Esophagus squamous epithelium (tissue), 4 donors: ENCODE results near the gene ERO1B.

ENCODE experiments used
- POLR2A ChIP-seq, 4 donors: fragments of 450-650 bp; IDR thresholded peaks; one replicate each; pipeline ENCODE4 v1.6.1; 2017; ENCODE audit warnings: antibody characterized with exemption in 4 of 4, mild to moderate bottlenecking in 4 of 4, moderate library complexity in 3 of 4
- TF ChIP-seq, protein P1 (sequence below), 6 experiments: fragments of 450-650 bp in 4 of 6; fragments of 200-600 bp in 2 of 6; sonication (generic) in 2 of 6; IDR thresholded peaks; one replicate each; pipeline ENCODE4 v1.5.1; 2016 to 2019; ENCODE audit warnings: antibody characterized with exemption in 6 of 6, mild to moderate bottlenecking in 4 of 6, moderate library complexity in 4 of 6

GRCh38 chr1:236209185-236209584 is 72.6 kb downstream of the ERO1B start:
- TF ChIP-seq POLR2A (IDR thresholded peaks at IDR 0.05), result no peak
- TF ChIP-seq, protein P1, sequence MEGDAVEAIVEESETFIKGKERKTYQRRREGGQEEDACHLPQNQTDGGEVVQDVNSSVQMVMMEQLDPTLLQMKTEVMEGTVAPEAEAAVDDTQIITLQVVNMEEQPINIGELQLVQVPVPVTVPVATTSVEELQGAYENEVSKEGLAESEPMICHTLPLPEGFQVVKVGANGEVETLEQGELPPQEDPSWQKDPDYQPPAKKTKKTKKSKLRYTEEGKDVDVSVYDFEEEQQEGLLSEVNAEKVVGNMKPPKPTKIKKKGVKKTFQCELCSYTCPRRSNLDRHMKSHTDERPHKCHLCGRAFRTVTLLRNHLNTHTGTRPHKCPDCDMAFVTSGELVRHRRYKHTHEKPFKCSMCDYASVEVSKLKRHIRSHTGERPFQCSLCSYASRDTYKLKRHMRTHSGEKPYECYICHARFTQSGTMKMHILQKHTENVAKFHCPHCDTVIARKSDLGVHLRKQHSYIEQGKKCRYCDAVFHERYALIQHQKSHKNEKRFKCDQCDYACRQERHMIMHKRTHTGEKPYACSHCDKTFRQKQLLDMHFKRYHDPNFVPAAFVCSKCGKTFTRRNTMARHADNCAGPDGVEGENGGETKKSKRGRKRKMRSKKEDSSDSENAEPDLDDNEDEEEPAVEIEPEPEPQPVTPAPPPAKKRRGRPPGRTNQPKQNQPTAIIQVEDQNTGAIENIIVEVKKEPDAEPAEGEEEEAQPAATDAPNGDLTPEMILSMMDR (IDR thresholded peaks at IDR 0.05), result no peak
